ENCODE data around the gene HECW1. TPM values are rescaled to one million over a fixed set of nuclear protein-coding genes. Genes with fewer than 3 reads are reported as not detected.

Gene HECW1
- total and polyA plus RNA-seq, 2 experiments from 2014 or later, result 11.0 to 21.8 TPM

DNA sequence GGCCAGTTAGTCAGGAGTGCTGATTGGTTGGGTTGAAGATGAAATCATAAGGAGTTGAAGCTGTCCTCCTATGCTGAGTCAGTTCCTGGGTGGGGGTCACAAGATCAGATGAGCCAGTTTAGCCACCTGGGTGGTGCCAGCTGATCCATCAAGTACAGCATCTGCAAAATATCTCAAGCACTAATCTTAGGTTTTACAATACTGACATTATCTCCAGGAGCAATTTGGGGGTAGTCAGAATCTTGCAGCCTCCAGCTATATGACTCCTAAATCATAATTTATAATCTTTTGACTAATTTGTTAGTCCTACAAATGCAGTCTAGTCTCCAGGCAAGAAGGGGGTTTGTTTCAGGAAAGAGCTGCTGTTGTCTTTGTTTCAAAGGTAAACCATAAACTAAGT is 286.4 kb downstream of the HECW1 start:
- H3K27ac Mint-ChIP-seq, result no peak overlapping the region
- no peak for TF ChIP-seq EZH2phosphoT487 (IDR thresholded peaks at IDR 0.05; ENCODE audit: unreplicated experiment)
- TF ChIP-seq, protein P1, sequence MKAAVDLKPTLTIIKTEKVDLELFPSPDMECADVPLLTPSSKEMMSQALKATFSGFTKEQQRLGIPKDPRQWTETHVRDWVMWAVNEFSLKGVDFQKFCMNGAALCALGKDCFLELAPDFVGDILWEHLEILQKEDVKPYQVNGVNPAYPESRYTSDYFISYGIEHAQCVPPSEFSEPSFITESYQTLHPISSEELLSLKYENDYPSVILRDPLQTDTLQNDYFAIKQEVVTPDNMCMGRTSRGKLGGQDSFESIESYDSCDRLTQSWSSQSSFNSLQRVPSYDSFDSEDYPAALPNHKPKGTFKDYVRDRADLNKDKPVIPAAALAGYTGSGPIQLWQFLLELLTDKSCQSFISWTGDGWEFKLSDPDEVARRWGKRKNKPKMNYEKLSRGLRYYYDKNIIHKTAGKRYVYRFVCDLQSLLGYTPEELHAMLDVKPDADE (IDR thresholded peaks at IDR 0.05), result no peak
- no peak for TF ChIP-seq ZNF114 (CRISPR knock-in tag; IDR thresholded peaks at IDR 0.05)
- TF ChIP-seq, protein P2, sequence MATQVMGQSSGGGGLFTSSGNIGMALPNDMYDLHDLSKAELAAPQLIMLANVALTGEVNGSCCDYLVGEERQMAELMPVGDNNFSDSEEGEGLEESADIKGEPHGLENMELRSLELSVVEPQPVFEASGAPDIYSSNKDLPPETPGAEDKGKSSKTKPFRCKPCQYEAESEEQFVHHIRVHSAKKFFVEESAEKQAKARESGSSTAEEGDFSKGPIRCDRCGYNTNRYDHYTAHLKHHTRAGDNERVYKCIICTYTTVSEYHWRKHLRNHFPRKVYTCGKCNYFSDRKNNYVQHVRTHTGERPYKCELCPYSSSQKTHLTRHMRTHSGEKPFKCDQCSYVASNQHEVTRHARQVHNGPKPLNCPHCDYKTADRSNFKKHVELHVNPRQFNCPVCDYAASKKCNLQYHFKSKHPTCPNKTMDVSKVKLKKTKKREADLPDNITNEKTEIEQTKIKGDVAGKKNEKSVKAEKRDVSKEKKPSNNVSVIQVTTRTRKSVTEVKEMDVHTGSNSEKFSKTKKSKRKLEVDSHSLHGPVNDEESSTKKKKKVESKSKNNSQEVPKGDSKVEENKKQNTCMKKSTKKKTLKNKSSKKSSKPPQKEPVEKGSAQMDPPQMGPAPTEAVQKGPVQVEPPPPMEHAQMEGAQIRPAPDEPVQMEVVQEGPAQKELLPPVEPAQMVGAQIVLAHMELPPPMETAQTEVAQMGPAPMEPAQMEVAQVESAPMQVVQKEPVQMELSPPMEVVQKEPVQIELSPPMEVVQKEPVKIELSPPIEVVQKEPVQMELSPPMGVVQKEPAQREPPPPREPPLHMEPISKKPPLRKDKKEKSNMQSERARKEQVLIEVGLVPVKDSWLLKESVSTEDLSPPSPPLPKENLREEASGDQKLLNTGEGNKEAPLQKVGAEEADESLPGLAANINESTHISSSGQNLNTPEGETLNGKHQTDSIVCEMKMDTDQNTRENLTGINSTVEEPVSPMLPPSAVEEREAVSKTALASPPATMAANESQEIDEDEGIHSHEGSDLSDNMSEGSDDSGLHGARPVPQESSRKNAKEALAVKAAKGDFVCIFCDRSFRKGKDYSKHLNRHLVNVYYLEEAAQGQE (IDR thresholded peaks at IDR 0.05; ENCODE audit: unreplicated experiment), result no peak
- TF ChIP-seq ZNF331 (CRISPR knock-in tag; IDR thresholded peaks at IDR 0.05; ENCODE audit: low read depth), result no peak
- no peak for TF ChIP-seq POLR2AphosphoS5 (IDR thresholded peaks at IDR 0.05; ENCODE audit: low read depth)
- TF ChIP-seq, protein P3, sequence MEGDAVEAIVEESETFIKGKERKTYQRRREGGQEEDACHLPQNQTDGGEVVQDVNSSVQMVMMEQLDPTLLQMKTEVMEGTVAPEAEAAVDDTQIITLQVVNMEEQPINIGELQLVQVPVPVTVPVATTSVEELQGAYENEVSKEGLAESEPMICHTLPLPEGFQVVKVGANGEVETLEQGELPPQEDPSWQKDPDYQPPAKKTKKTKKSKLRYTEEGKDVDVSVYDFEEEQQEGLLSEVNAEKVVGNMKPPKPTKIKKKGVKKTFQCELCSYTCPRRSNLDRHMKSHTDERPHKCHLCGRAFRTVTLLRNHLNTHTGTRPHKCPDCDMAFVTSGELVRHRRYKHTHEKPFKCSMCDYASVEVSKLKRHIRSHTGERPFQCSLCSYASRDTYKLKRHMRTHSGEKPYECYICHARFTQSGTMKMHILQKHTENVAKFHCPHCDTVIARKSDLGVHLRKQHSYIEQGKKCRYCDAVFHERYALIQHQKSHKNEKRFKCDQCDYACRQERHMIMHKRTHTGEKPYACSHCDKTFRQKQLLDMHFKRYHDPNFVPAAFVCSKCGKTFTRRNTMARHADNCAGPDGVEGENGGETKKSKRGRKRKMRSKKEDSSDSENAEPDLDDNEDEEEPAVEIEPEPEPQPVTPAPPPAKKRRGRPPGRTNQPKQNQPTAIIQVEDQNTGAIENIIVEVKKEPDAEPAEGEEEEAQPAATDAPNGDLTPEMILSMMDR (conservative IDR thresholded peaks at IDR 0.05; ENCODE audit: low read depth in 2 of 2), result no peak
- no peak for TF ChIP-seq EZH2 (IDR thresholded peaks at IDR 0.05; ENCODE audit: low read depth, unreplicated experiment)
- no peak for TF ChIP-seq JUNB (IDR thresholded peaks at IDR 0.05; ENCODE audit: unreplicated experiment)
- no peak for TF ChIP-seq CREB1 (CRISPR knock-in tag; IDR thresholded peaks at IDR 0.05; ENCODE audit: low read depth)
- no peak for TF ChIP-seq STAT1 (IDR thresholded peaks at IDR 0.05; ENCODE audit: unreplicated experiment)
- TF ChIP-seq, protein P4, sequence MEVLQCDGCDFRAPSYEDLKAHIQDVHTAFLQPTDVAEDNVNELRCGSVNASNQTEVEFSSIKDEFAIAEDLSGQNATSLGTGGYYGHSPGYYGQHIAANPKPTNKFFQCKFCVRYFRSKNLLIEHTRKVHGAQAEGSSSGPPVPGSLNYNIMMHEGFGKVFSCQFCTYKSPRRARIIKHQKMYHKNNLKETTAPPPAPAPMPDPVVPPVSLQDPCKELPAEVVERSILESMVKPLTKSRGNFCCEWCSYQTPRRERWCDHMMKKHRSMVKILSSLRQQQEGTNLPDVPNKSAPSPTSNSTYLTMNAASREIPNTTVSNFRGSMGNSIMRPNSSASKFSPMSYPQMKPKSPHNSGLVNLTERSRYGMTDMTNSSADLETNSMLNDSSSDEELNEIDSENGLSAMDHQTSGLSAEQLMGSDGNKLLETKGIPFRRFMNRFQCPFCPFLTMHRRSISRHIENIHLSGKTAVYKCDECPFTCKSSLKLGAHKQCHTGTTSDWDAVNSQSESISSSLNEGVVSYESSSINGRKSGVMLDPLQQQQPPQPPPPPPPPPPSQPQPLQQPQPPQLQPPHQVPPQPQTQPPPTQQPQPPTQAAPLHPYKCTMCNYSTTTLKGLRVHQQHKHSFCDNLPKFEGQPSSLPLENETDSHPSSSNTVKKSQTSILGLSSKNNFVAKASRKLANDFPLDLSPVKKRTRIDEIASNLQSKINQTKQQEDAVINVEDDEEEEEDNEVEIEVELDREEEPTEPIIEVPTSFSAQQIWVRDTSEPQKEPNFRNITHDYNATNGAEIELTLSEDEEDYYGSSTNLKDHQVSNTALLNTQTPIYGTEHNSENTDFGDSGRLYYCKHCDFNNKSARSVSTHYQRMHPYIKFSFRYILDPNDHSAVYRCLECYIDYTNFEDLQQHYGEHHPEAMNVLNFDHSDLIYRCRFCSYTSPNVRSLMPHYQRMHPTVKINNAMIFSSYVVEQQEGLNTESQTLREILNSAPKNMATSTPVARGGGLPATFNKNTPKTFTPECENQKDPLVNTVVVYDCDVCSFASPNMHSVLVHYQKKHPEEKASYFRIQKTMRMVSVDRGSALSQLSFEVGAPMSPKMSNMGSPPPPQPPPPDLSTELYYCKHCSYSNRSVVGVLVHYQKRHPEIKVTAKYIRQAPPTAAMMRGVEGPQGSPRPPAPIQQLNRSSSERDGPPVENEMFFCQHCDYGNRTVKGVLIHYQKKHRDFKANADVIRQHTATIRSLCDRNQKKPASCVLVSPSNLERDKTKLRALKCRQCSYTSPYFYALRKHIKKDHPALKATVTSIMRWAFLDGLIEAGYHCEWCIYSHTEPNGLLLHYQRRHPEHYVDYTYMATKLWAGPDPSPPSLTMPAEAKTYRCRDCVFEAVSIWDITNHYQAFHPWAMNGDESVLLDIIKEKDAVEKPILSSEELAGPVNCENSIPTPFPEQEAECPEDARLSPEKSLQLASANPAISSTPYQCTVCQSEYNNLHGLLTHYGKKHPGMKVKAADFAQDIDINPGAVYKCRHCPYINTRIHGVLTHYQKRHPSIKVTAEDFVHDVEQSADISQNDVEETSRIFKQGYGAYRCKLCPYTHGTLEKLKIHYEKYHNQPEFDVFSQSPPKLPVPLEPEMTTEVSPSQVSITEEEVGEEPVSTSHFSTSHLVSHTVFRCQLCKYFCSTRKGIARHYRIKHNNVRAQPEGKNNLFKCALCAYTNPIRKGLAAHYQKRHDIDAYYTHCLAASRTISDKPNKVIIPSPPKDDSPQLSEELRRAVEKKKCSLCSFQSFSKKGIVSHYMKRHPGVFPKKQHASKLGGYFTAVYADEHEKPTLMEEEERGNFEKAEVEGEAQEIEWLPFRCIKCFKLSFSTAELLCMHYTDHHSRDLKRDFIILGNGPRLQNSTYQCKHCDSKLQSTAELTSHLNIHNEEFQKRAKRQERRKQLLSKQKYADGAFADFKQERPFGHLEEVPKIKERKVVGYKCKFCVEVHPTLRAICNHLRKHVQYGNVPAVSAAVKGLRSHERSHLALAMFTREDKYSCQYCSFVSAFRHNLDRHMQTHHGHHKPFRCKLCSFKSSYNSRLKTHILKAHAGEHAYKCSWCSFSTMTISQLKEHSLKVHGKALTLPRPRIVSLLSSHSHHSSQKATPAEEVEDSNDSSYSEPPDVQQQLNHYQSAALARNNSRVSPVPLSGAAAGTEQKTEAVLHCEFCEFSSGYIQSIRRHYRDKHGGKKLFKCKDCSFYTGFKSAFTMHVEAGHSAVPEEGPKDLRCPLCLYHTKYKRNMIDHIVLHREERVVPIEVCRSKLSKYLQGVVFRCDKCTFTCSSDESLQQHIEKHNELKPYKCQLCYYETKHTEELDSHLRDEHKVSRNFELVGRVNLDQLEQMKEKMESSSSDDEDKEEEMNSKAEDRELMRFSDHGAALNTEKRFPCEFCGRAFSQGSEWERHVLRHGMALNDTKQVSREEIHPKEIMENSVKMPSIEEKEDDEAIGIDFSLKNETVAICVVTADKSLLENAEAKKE (CRISPR knock-in tag; IDR thresholded peaks at IDR 0.05), result no peak
- no peak for TF ChIP-seq NANOG (IDR thresholded peaks at IDR 0.05; ENCODE audit: borderline replicate concordance)

More for the DNA sequence above, 286.4 kb downstream of the HECW1 start:
- DNase-seq (ENCODE audit: low spot score) (no peak), ATAC-seq (no peak)
- Histone ChIP-seq H2AFZ (no peak overlapping the region), H3K4me3 (no peak overlapping the region), H3F3A (replicated peaks; ENCODE audit: low read depth) (no peaks in the 10 kb centered on the region), H3K27me3 (ENCODE audit: insufficient read depth) (no peaks in the 10 kb centered on the region), H3K36me3 (ENCODE audit: insufficient read depth) (no peaks in the 10 kb centered on the region), H3K27ac (ENCODE audit: low read depth) (no peak overlapping the region), H3K9me2 (ENCODE audit: insufficient read depth) (no peaks in the 10 kb centered on the region), H3K4me2 (no peak overlapping the region), H3K79me2 (replicated peaks; ENCODE audit: insufficient read depth) (no peaks in the 10 kb centered on the region), H3K4me1 (ENCODE audit: insufficient read depth) (peaks cover 35% of the 10 kb centered on the region), H4K20me1 (replicated peaks; ENCODE audit: insufficient read depth) (no peaks in the 10 kb centered on the region)
- H3K4me1 Mint-ChIP-seq, result peaks cover 43% of the 10 kb centered on the region
- H3K9me3 Mint-ChIP-seq, result peaks cover 14% of the 10 kb centered on the region; the same call in 2 of the 3 replicates
- H3K4me3 Mint-ChIP-seq, result no peak overlapping the region
- H3K36me3 Mint-ChIP-seq (ENCODE audit: low read depth), result peaks cover 34% of the 10 kb centered on the region
- peaks cover 3% of the 10 kb centered on the region for H3K27me3 Mint-ChIP-seq (ENCODE audit: insufficient read depth, low read depth, poor library complexity)
